ENCODE measurements around the gene UBE2M. TPM values are rescaled to one million over a fixed set of nuclear protein-coding genes. Genes with fewer than 3 reads are reported as not detected.

Gene UBE2M
- polyA plus RNA-seq, 2 of the 4 experiments (the other 2 are of a cell fraction) = 139 to 190 TPM

GRCh38 chr19:58559275-58560006 lies 1.0 kb upstream of the UBE2M start (continued):
- TF ChIP-seq, protein P1, sequence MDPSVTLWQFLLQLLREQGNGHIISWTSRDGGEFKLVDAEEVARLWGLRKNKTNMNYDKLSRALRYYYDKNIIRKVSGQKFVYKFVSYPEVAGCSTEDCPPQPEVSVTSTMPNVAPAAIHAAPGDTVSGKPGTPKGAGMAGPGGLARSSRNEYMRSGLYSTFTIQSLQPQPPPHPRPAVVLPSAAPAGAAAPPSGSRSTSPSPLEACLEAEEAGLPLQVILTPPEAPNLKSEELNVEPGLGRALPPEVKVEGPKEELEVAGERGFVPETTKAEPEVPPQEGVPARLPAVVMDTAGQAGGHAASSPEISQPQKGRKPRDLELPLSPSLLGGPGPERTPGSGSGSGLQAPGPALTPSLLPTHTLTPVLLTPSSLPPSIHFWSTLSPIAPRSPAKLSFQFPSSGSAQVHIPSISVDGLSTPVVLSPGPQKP (IDR thresholded peaks at IDR 0.05; ENCODE audit: low read depth, low read length) = no peak; the same call in 1 of the 2 replicates
- TF ChIP-seq RFX5 (IDR thresholded peaks at IDR 0.05) (peak; percentile 8; the same call in 1 of the 2 replicates), HDAC2 (IDR thresholded peaks at IDR 0.05) (no peak; the same call in 1 of the 2 replicates), TFCP2L1 (CRISPR knock-in tag; IDR thresholded peaks at IDR 0.05) (no peak; the same call in none of the 2 replicates), PHF8 (IDR thresholded peaks at IDR 0.05; ENCODE audit: borderline replicate concordance, low read depth) (peak; percentile 86; the same call in 1 of the 2 replicates), HMGXB4 (CRISPR knock-in tag; IDR thresholded peaks at IDR 0.05; ENCODE audit: borderline replicate concordance) (0 out of 2 replicates have a peak, but pooled peaks have one; percentile 16), SREBF2 (IDR thresholded peaks at IDR 0.05) (no peak), HOXA7 (CRISPR knock-in tag; IDR thresholded peaks at IDR 0.05) (peak; percentile 86), MAX (IDR thresholded peaks at IDR 0.05) (peak; percentile 99; the same call in 1 of the 2 replicates), EHMT2 (IDR thresholded peaks at IDR 0.05; ENCODE audit: low read depth) (no peak), KDM1A (IDR thresholded peaks at IDR 0.05; ENCODE audit: low read depth) (no peak), BCL3 (IDR thresholded peaks at IDR 0.05) (peak; percentile 82; the same call in 2 of the 3 replicates), ZFP36 (IDR thresholded peaks at IDR 0.05; ENCODE audit: borderline replicate concordance, partially characterized antibody) (no peak), SMC3 (IDR thresholded peaks at IDR 0.05) (no peak), CBX2 (IDR thresholded peaks at IDR 0.05; ENCODE audit: borderline replicate concordance, low read depth) (no peak), POLR2AphosphoS2 (conservative IDR thresholded peaks at IDR 0.05; ENCODE audit: low read length) (no peak), BHLHE40 (IDR thresholded peaks at IDR 0.05; ENCODE audit: low read depth, low read length) (no peak), JUN (IDR thresholded peaks at IDR 0.05) (peak; percentile 75 to 77; a peak in 4 of 5 replicates), TP53 (CRISPR knock-in tag; IDR thresholded peaks at IDR 0.05) (peak; percentile 86; the same call in 1 of the 2 replicates), RCOR1 (IDR thresholded peaks at IDR 0.05; ENCODE audit: low read depth, low read length) (no peak), NPAS2 (CRISPR knock-in tag; IDR thresholded peaks at IDR 0.05; ENCODE audit: borderline replicate concordance) (no peak), ATOH8 (CRISPR knock-in tag; IDR thresholded peaks at IDR 0.05; ENCODE audit: low read depth) (peak; percentile 39; the same call in 1 of the 2 replicates), ZC3H11A (IDR thresholded peaks at IDR 0.05) (no peak), CHD2 (IDR thresholded peaks at IDR 0.05; ENCODE audit: low read length, partially characterized antibody) (peak; percentile 61), ZNF302 (CRISPR knock-in tag; IDR thresholded peaks at IDR 0.05) (no peak), USF2 (IDR thresholded peaks at IDR 0.05) (peak; percentile 17; the same call in 1 of the 2 replicates), HEYL (CRISPR knock-in tag; IDR thresholded peaks at IDR 0.05) (no peak)
- TF ChIP-seq, protein P2, sequence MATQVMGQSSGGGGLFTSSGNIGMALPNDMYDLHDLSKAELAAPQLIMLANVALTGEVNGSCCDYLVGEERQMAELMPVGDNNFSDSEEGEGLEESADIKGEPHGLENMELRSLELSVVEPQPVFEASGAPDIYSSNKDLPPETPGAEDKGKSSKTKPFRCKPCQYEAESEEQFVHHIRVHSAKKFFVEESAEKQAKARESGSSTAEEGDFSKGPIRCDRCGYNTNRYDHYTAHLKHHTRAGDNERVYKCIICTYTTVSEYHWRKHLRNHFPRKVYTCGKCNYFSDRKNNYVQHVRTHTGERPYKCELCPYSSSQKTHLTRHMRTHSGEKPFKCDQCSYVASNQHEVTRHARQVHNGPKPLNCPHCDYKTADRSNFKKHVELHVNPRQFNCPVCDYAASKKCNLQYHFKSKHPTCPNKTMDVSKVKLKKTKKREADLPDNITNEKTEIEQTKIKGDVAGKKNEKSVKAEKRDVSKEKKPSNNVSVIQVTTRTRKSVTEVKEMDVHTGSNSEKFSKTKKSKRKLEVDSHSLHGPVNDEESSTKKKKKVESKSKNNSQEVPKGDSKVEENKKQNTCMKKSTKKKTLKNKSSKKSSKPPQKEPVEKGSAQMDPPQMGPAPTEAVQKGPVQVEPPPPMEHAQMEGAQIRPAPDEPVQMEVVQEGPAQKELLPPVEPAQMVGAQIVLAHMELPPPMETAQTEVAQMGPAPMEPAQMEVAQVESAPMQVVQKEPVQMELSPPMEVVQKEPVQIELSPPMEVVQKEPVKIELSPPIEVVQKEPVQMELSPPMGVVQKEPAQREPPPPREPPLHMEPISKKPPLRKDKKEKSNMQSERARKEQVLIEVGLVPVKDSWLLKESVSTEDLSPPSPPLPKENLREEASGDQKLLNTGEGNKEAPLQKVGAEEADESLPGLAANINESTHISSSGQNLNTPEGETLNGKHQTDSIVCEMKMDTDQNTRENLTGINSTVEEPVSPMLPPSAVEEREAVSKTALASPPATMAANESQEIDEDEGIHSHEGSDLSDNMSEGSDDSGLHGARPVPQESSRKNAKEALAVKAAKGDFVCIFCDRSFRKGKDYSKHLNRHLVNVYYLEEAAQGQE (IDR thresholded peaks at IDR 0.05) = peak; percentile 50
- TF ChIP-seq, protein P3, sequence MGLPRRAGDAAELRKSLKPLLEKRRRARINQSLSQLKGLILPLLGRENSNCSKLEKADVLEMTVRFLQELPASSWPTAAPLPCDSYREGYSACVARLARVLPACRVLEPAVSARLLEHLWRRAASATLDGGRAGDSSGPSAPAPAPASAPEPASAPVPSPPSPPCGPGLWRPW (IDR thresholded peaks at IDR 0.05) = no peak
- TF ChIP-seq, protein P4, sequence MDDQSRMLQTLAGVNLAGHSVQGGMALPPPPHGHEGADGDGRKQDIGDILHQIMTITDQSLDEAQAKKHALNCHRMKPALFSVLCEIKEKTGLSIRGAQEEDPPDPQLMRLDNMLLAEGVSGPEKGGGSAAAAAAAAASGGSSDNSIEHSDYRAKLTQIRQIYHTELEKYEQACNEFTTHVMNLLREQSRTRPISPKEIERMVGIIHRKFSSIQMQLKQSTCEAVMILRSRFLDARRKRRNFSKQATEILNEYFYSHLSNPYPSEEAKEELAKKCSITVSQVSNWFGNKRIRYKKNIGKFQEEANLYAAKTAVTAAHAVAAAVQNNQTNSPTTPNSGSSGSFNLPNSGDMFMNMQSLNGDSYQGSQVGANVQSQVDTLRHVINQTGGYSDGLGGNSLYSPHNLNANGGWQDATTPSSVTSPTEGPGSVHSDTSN (IDR thresholded peaks at IDR 0.05) = peak; percentile 49
